ENCODE measurements around the gene MSN.

Gene MSN

GRCh38 chrX:65674204-65674893 lies 6.9 kb downstream of the MSN start:
- no peak for DNase-seq

- no peak for DNase-seq
These were observed 10.6 kb downstream of the MSN start for GRCh38 chrX:65677954-65678469.

GRCh38 chrX:65679071-65679540 lies 11.7 kb downstream of the MSN start:
- DNase-seq, result no peak

- no peak for DNase-seq
These were observed 14.4 kb downstream of the MSN start for GRCh38 chrX:65681810-65682209.

GRCh38 chrX:65685112-65685511 lies 17.7 kb downstream of the MSN start:
- DNase-seq, result no peak

- no peak for DNase-seq
These were observed 18.8 kb downstream of the MSN start for GRCh38 chrX:65686236-65686635.

- DNase-seq, result no peak
These were observed 19.9 kb downstream of the MSN start for GRCh38 chrX:65687367-65687766.

- no peak for DNase-seq
These were observed 21.0 kb downstream of the MSN start for GRCh38 chrX:65688403-65688871.

- DNase-seq, result no peak
These were observed 21.9 kb downstream of the MSN start for GRCh38 chrX:65689377-65689776.

GRCh38 chrX:65690057-65690855 lies 22.8 kb downstream of the MSN start:
- no peak for DNase-seq

- DNase-seq, result no peak
These were observed 28.5 kb downstream of the MSN start for GRCh38 chrX:65695849-65696449.

GRCh38 chrX:65696613-65697012 lies 29.2 kb downstream of the MSN start:
- DNase-seq, result no peak

- no peak for DNase-seq
These were observed 29.8 kb downstream of the MSN start for GRCh38 chrX:65697211-65697641.

- DNase-seq, result no peak
These were observed 30.7 kb downstream of the MSN start for GRCh38 chrX:65697915-65698796.

- no peak for DNase-seq
These were observed 35.5 kb downstream of the MSN start for GRCh38 chrX:65702956-65703355.

- no peak for DNase-seq
These were observed 38.0 kb downstream of the MSN start for GRCh38 chrX:65705439-65705838.

- DNase-seq, result no peak
These were observed 38.8 kb downstream of the MSN start for GRCh38 chrX:65706041-65706828.

GRCh38 chrX:65707151-65707550 lies 39.7 kb downstream of the MSN start:
- DNase-seq, result no peak

GRCh38 chrX:65712005-65712806 lies 44.8 kb downstream of the MSN start:
- DNase-seq, result no peak

- DNase-seq, result no peak
These were observed 51.1 kb downstream of the MSN start for GRCh38 chrX:65718538-65718937.
